Measurements from ENCODE around the gene ZBTB38. TPM values are rescaled to one million over a fixed set of nuclear protein-coding genes. Genes with fewer than 3 reads are reported as not detected.

ZBTB38 gene
- total and polyA plus RNA-seq, 2 of the 13 experiments (the other 11 are each of a cell fraction or from before 2014, with no cell fraction given), result 26.8 to 51.7 TPM

DNA sequence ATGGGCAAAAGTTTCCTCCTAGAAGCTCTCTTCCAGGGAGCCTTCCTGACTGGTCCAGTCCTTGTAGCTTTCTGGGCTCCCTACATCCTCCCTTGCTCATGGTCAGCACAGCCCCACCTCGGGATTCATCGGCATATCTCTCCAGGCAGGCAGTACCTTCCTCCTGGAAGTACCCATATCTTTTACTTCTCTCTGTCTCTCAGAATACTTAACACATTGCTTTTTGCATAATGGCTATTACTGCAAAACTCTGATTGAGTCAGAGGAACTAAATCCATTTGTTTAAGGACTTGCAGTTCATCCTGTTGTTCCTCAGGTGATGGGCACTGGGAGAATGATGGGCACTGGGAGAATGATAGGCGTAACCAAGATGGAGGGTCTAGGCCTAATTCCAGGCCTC lies 13.8 kb upstream of the ZBTB38 start:
- POLR2A ChIA-PET, result no interaction called here
- no peak overlapping the region for H2AFZ ChIP-seq (ENCODE audit: low read length)
- TF ChIP-seq KLF16 (CRISPR knock-in tag; IDR thresholded peaks at IDR 0.05) (no peak), CBFB (CRISPR knock-in tag; IDR thresholded peaks at IDR 0.05) (no peak), ISL2 (CRISPR knock-in tag; IDR thresholded peaks at IDR 0.05) (no peak), TGIF2 (CRISPR knock-in tag; IDR thresholded peaks at IDR 0.05) (no peak), ZNF747 (CRISPR knock-in tag; IDR thresholded peaks at IDR 0.05; ENCODE audit: borderline replicate concordance) (no peak), RNF2 (conservative IDR thresholded peaks at IDR 0.05; ENCODE audit: low read depth) (no peak), NFKBIZ (CRISPR knock-in tag; IDR thresholded peaks at IDR 0.05) (no peak), NFKB2 (CRISPR knock-in tag; IDR thresholded peaks at IDR 0.05; ENCODE audit: borderline replicate concordance) (no peak), ZFP36 (IDR thresholded peaks at IDR 0.05; ENCODE audit: borderline replicate concordance, low read depth, low read length, partially characterized antibody) (no peak), SAP130 (CRISPR knock-in tag; IDR thresholded peaks at IDR 0.05; ENCODE audit: low read depth) (no peak), ZNF644 (CRISPR knock-in tag; IDR thresholded peaks at IDR 0.05; ENCODE audit: low read depth) (no peak), SNAI1 (CRISPR knock-in tag; IDR thresholded peaks at IDR 0.05; ENCODE audit: borderline replicate concordance) (no peak), POLR2AphosphoS5 (IDR thresholded peaks at IDR 0.05; ENCODE audit: low read depth, low read length) (no peak)

More for the DNA sequence above, 13.8 kb upstream of the ZBTB38 start:
- CTCF ChIA-PET (ENCODE audit: low intra/inter-chr PET ratio, low total read pairs), result no interaction called here
- DNase-seq (ENCODE audit: low spot score) (no peak), FAIRE-seq (no peak), ATAC-seq (no peak)
- Histone ChIP-seq H3K36me3 (replicated peaks in 1 of 2; ENCODE audit: control insufficient read depth in 1 of 2, insufficient read depth in 2 of 2, low read length in 2 of 2) (no peaks in the 10 kb centered on the region), H3K27me3 (ENCODE audit: control insufficient read depth in 1 of 2, insufficient read depth in 2 of 2, low read length in 2 of 2) (no peaks in the 10 kb centered on the region; a peak in 1 of 5 replicates), H3K4me1 (ENCODE audit: insufficient read depth, low read length) (no peaks in the 10 kb centered on the region), H3K4me3 (replicated peaks in 1 of 3; ENCODE audit: insufficient read depth in 1 of 3, low read depth in 2 of 3, low read length in 3 of 3) (no peak overlapping the region), H3K9me3 (ENCODE audit: low read length) (no peaks in the 10 kb centered on the region), H3K79me2 (ENCODE audit: insufficient read depth, low read length) (no peaks in the 10 kb centered on the region), H4K20me1 (ENCODE audit: insufficient read depth, low read length) (no peaks in the 10 kb centered on the region), H3K4me2 (ENCODE audit: low read depth, low read length) (no peak overlapping the region), H3K27ac (ENCODE audit: extremely low read length, insufficient read depth, low read length) (no peak overlapping the region), H3K9ac (ENCODE audit: insufficient read depth, low read depth, low read length) (no peak overlapping the region)
- WGBS (ENCODE audit: low lambda C conversion rate), result 94% methylated on average over 3 of the region's 3 CpGs
- in situ Hi-C loops (cut with HindIII; ENCODE audit: extremely low pct_ligation_motif_present, low pct_unique_long_range_greater_than_20kb), result no loop called here
- BruUV-seq (replicated peaks), result no TSS peak
- intact Hi-C loops (cut with micrococcal nuclease; ENCODE audit: unreplicated experiment), result no loop called here

All from HepG2 (cell line).